Upper lobe of right lung (tissue), 1 donor: ENCODE measurements around the gene ZRANB2. TPM values are rescaled to one million over a fixed set of nuclear protein-coding genes. Genes with fewer than 3 reads are reported as not detected.

Experiments
- ATAC-seq: fragments of 200-7000 bp; cut with Tn5 transposase; one replicate; pipeline ENCODE4 v1.9.1; 2020; ENCODE audit warnings: mild to moderate bottlenecking, moderate library complexity
- DNase-seq: peaks from one replicate; pipeline ENCODE4 v3.0.0-alpha.2; 2020
- H3K27ac ChIP-seq: fragments of 200-600 bp; one replicate; pipeline ENCODE4 v1.8.0; 2022
- H3K27me3 ChIP-seq: fragments of 200-600 bp; one replicate; pipeline ENCODE4 v1.8.0; 2022; ENCODE audit warnings: mild to moderate bottlenecking
- H3K36me3 ChIP-seq: fragments of 200-600 bp; one replicate; pipeline ENCODE4 v1.8.0; 2022
- H3K4me1 ChIP-seq: fragments of 200-600 bp; one replicate; pipeline ENCODE4 v1.8.0; 2022
- H3K4me3 ChIP-seq: fragments of 200-600 bp; one replicate; pipeline ENCODE4 v1.8.0; 2022; ENCODE audit warnings: mild to moderate bottlenecking
- H3K9me3 ChIP-seq: fragments of 200-600 bp; one replicate; pipeline ENCODE4 v1.8.0; 2022
- CTCF ChIP-seq: fragments of 200-600 bp; IDR thresholded peaks from one replicate; pipeline ENCODE4 v1.8.0; 2022; ENCODE audit warnings: antibody characterized with exemption
- intact Hi-C: fragments of 100-400 bp; cut with DNase I; formaldehyde crosslinking; loops from one replicate; pipeline ENCODE4 v1.11.0; 2022
- total RNA-seq: library from RNA; stranded (reverse); fragmentation: NEBNext Ultra II Directional; extraction: Animal tissue kit (Norgen Biotek cat#: 25700); gene quantifications from one replicate; pipeline ENCODE4 v1.2.1, GENCODE V29; 2021
- donor health status: DM: no; HTN: yes; CAD: no; lungs with severe emphysema.

The ZRANB2 gene
- total RNA-seq, 1 donor from 2014 or later = 85.0 TPM

- ATAC-seq (no peak), DNase-seq (no peak)
- Histone ChIP-seq H3K27me3 (no peaks in the 10 kb centered on the region), H3K4me3 (no peak overlapping the region), H3K27ac (no peak overlapping the region), H3K9me3 (no peaks in the 10 kb centered on the region), H3K4me1 (no peaks in the 10 kb centered on the region), H3K36me3 (peaks cover 100% of the 10 kb centered on the region)
- intact Hi-C loops = no loop called here
- no peak for TF ChIP-seq CTCF
Observed at GRCh38 chr1:71068325-71069240, 12.3 kb downstream of the ZRANB2 start.

- Histone ChIP-seq H3K9me3 (no peaks in the 10 kb centered on the region), H3K27me3 (no peaks in the 10 kb centered on the region), H3K36me3 (peaks cover 19% of the 10 kb centered on the region), H3K27ac (no peak overlapping the region), H3K4me3 (no peak overlapping the region), H3K4me1 (no peaks in the 10 kb centered on the region)
- DNase-seq = no peak
- TF ChIP-seq CTCF = no peak
- intact Hi-C loops = no loop called here
- ATAC-seq = no peak
Observed at GRCh38 chr1:71054791-71055190, 26.0 kb downstream of the ZRANB2 start.

GRCh38 chr1:71054281-71054731, 26.5 kb downstream of the ZRANB2 start:
- Histone ChIP-seq H3K4me3 (no peak overlapping the region), H3K36me3 (peaks cover 15% of the 10 kb centered on the region), H3K27me3 (peaks cover under 1% of the 10 kb centered on the region), H3K4me1 (no peaks in the 10 kb centered on the region), H3K9me3 (no peaks in the 10 kb centered on the region), H3K27ac (no peak overlapping the region)
- no peak for TF ChIP-seq CTCF
- DNase-seq (no peak), ATAC-seq (peak; percentile 47)
- intact Hi-C loops = no loop called here

- no peaks in the 10 kb centered on the region for H3K4me1 ChIP-seq
- no peak for TF ChIP-seq CTCF
- ATAC-seq = peak; percentile 23
- H3K27me3 ChIP-seq = peaks cover 6% of the 10 kb centered on the region
- no peak for DNase-seq
- peaks cover 10% of the 10 kb centered on the region for H3K36me3 ChIP-seq
- no peak overlapping the region for H3K27ac ChIP-seq
- H3K4me3 ChIP-seq = no peak overlapping the region
- intact Hi-C loops = no loop called here
- no peaks in the 10 kb centered on the region for H3K9me3 ChIP-seq
Observed at GRCh38 chr1:71053758-71054157, 27.1 kb downstream of the ZRANB2 start.

- Histone ChIP-seq H3K27ac (no peak overlapping the region), H3K4me1 (no peaks in the 10 kb centered on the region), H3K36me3 (peaks cover 4% of the 10 kb centered on the region), H3K4me3 (no peak overlapping the region), H3K27me3 (peaks cover 11% of the 10 kb centered on the region), H3K9me3 (no peaks in the 10 kb centered on the region)
- DNase-seq (no peak), ATAC-seq (no peak)
- TF ChIP-seq CTCF = no peak
- intact Hi-C loops = no loop called here
Observed at GRCh38 chr1:71053146-71053545, 27.7 kb downstream of the ZRANB2 start.
